Prostate gland (tissue), 2 donors: Measurements from ENCODE around the gene TMUB1. TPM values are rescaled to one million over a fixed set of nuclear protein-coding genes. Genes with fewer than 3 reads are reported as not detected.

ENCODE experiments used
- DNase-seq: peaks from one replicate; pipeline ENCODE4 v3.0.0-alpha.2; 2019; ENCODE audit warnings: low spot score
- H3K27ac ChIP-seq, 2 donors: fragments of 200-600 bp; sonication (generic); 2 replicates each; pipeline ENCODE4 v1.5.1; 2017 to 2019
- H3K27me3 ChIP-seq: fragments of 200-600 bp; sonication (generic); replicated peaks from 2 replicates; pipeline ENCODE4 v1.5.1; 2019; ENCODE audit not compliant: insufficient read depth
- H3K36me3 ChIP-seq, 2 donors: fragments of 200-600 bp; sonication (generic); 1 replicate in 1 of 2; 2 replicates in 1 of 2; pipeline versions ENCODE4 v1.5.1 to v1.8.1; 2017 to 2019
- H3K4me1 ChIP-seq: fragments of 200-600 bp; sonication (generic); replicated peaks from 2 replicates; pipeline ENCODE4 v1.5.1; 2019
- H3K4me3 ChIP-seq, 2 donors: fragments of 200-600 bp; sonication (generic); 2 replicates each; pipeline ENCODE4 v1.5.1; 2017 to 2019
- H3K9me3 ChIP-seq: fragments of 200-600 bp; sonication (generic); 2 replicates; pipeline ENCODE4 v1.5.1; 2017
- POLR2A ChIP-seq: fragments of 450-650 bp; IDR thresholded peaks from one replicate; pipeline ENCODE4 v1.6.1; 2016; ENCODE audit warnings: antibody characterized with exemption, mild to moderate bottlenecking
- POLR2AphosphoS5 ChIP-seq: sonication (generic); formaldehyde crosslinking; IDR thresholded peaks from one replicate; pipeline ENCODE4 v1.6.1; 2017; ENCODE audit warnings: antibody characterized with exemption
- WGBS: methylation state at CpG from one replicate; pipeline ENCODE4 v1.1.5; 2018; 5-methylcytosine and 5-hydroxymethylcytosine counted together
- intact Hi-C: fragments of 100-400 bp; cut with DNase I; formaldehyde crosslinking; loops from one replicate; pipeline ENCODE4 v1.14.2; 2022
- total RNA-seq, 2 donors: library from RNA; depleted of rRNA; stranded (reverse); fragments of >200 nt; gene quantifications; one replicate each; pipeline ENCODE4 v1.1.0, GENCODE V29; 2016
- TF ChIP-seq, protein P1 (sequence below), 4 experiments: fragments of 200-600 bp in 2 of 4; fragments of 450-650 bp in 2 of 4; sonication (generic) in 2 of 4; IDR thresholded peaks; 1 replicate in 3 of 4; 2 replicates in 1 of 4; pipeline ENCODE4 v1.5.1; 2016 to 2019; ENCODE audit warnings: antibody characterized with exemption in 4 of 4, mild to moderate bottlenecking in 2 of 4, moderate library complexity in 2 of 4

TMUB1 gene
- total RNA-seq, 2 donors from 2014 or later, result 79.8 to 99.4 TPM

DNA sequence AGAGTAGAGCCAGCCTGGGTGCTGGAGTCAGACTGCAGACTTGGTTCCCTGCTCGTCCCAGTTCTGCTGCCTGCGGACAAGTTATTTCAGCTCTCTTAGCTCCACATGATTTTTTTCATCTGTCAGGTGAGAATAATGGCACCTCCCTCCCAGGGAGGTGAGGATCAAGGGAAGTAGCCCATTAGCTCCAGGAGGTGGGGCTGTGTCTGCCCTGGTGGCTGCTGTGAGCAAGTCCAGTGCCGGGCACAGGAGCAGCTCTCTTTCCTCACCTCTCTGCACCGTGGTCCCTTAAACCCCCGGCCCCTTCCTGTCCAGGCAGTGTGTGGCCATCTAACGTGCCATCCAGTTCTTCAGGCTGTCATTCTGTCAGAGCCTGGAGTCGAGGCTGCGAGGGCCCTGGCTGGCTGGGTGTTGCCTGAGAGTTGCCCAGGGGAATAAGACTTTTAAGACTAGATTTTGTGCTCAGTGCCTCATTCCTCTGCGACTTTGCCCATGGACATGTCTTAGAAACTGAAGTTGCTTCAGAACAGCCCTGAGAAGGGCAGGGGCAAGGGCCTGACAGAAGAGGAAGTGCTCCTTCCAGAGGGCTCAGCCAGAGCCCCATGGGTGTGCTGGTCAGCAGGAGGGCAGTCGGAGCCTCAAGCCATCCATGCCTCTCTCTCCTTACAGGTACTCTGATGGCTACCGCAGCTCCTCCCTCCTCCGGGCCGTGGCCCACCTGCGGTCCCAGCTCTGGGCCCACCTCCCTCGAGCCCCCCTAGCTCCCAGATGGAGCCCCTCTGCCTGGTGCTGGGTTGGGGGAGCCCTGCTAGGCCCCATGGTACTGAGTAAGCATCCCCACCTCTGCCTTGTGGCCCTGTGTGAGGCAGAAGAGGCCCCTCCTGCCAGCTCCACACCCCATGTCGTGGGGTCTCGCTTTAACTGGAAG lies 50.1 kb downstream of the TMUB1 start:
- intact Hi-C loops, result no loop called here
- Histone ChIP-seq H3K36me3 (peaks cover 0 to 10% of the 10 kb centered on the region in 2 donors), H3K27me3 (no peaks in the 10 kb centered on the region), H3K27ac (no peak overlapping the region), H3K4me1 (peaks cover 5% of the 10 kb centered on the region), H3K4me3 (no peak overlapping the region), H3K9me3 (no peaks in the 10 kb centered on the region)
- WGBS, result 87% methylated on average over 17 of the region's 17 CpGs
- no peak for DNase-seq
- TF ChIP-seq POLR2AphosphoS5 (no peak), POLR2A (no peak)
- TF ChIP-seq, protein P1, sequence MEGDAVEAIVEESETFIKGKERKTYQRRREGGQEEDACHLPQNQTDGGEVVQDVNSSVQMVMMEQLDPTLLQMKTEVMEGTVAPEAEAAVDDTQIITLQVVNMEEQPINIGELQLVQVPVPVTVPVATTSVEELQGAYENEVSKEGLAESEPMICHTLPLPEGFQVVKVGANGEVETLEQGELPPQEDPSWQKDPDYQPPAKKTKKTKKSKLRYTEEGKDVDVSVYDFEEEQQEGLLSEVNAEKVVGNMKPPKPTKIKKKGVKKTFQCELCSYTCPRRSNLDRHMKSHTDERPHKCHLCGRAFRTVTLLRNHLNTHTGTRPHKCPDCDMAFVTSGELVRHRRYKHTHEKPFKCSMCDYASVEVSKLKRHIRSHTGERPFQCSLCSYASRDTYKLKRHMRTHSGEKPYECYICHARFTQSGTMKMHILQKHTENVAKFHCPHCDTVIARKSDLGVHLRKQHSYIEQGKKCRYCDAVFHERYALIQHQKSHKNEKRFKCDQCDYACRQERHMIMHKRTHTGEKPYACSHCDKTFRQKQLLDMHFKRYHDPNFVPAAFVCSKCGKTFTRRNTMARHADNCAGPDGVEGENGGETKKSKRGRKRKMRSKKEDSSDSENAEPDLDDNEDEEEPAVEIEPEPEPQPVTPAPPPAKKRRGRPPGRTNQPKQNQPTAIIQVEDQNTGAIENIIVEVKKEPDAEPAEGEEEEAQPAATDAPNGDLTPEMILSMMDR (IDR thresholded peaks at IDR 0.05), result no peak

Other genes starting within 250 kb of the TMUB1 start
- 1 to 10 TPM; 2.1 to 3.1 TPM for gene AOC1, start 231.0 kb downstream of the TMUB1 start, total RNA-seq
- gene KCNH2, start 105.2 kb downstream of the TMUB1 start, total RNA-seq, result 100 to 1,000 TPM in 1 of 2 donors, 10 to 100 TPM in 1; 10.1 to 184 TPM
- 10 to 100 TPM in 1 of 2 donors, 1 to 10 TPM in 1; 6.1 to 10.4 TPM for gene NOS3, start 92.5 kb downstream of the TMUB1 start, total RNA-seq
- gene ATG9B, start 59.0 kb downstream of the TMUB1 start, total RNA-seq, result 1 to 10 TPM in 1 of 2 donors, under 1 TPM in 1; 0.18 to 7.1 TPM
- 10 to 100 TPM; 26.4 to 50.6 TPM for gene ABCB8, start 55.0 kb downstream of the TMUB1 start, total RNA-seq
- 10 to 100 TPM in 1 of 2 donors, 1 to 10 TPM in 1; 1.7 to 11.0 TPM for gene ASIC3, start 35.0 kb downstream of the TMUB1 start, total RNA-seq
- 10 to 100 TPM; 13.1 to 18.5 TPM for gene CDK5, start 25.6 kb downstream of the TMUB1 start, total RNA-seq
- gene SLC4A2, start 23.9 kb downstream of the TMUB1 start, total RNA-seq, result 100 to 1,000 TPM in 1 of 2 donors, 10 to 100 TPM in 1; 77.1 to 141 TPM
- 100 to 1,000 TPM; 107 to 122 TPM for gene FASTK, start 2.7 kb downstream of the TMUB1 start, total RNA-seq
- 100 to 1,000 TPM in 1 of 2 donors, 10 to 100 TPM in 1; 80.3 to 112 TPM for gene AGAP3, start 3.0 kb upstream of the TMUB1 start, total RNA-seq
- not detected for gene GBX1, start 84.2 kb upstream of the TMUB1 start, total RNA-seq
- gene ASB10, start 103.8 kb upstream of the TMUB1 start, total RNA-seq, result not detected
- gene H2BK1, start 127.0 kb upstream of the TMUB1 start, total RNA-seq, result 1 to 10 TPM in 1 of 2 donors, not detected in 1; 3.0 TPM
- gene ABCF2, start 143.7 kb upstream of the TMUB1 start, total RNA-seq, result 10 to 100 TPM; 23.3 to 33.3 TPM
- 10 to 100 TPM; 40.2 to 72.9 TPM for gene CHPF2, start 149.0 kb upstream of the TMUB1 start, total RNA-seq
- gene SMARCD3, start 165.2 kb upstream of the TMUB1 start, total RNA-seq, result 100 to 1,000 TPM in 1 of 2 donors, 10 to 100 TPM in 1; 35.6 to 108 TPM